Measurements from ENCODE around the gene CFAP61.
"Not testable (repeated sequence)": the region's sequence is repeated elsewhere in the genome, so short reads cannot be mapped to it uniquely, and the experiment has no call there.

The CFAP61 gene

DNA sequence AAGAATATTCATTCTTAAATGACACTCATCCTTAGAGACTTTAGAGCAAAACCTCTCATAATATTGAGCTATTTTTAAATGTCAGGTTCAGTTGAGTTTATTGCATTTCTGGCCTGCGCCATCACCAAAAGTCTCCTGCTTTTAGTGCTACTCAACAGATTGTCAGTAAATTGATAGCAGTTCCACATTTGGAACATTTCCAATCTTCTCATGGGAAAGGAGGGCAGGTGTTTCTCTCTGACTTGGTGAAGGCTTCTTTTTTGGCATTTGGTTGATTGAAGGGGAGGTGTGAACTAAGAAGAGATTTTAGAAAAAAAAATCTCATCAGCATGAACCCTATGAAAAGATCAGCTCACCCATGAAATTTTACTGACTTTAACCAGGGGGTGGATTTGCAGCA is 189.6 kb downstream of the CFAP61 start:
- peak in 1 of 2 experiments; percentile 69 for DNase-seq

DNA sequence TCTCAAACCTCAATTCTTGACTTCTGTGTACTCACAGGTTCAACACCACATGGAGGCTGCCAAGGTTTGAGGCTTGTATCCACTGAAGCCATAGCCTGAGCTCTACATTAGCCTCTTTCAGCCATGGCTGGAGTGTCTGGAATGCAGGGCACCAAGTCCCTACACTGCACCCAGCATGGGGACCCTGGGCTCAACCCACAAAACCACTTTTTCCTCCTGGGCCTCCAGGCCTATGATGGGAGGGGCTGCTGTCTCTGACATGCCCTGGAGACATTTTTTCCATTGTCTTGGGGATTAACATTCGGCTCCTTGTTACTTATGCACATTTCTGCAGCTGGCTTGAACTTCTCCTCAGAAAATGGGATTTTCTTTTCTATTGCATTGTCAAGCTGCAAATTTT is 192.1 kb downstream of the CFAP61 start:
- DNase-seq = not testable (repeated sequence)

DNA sequence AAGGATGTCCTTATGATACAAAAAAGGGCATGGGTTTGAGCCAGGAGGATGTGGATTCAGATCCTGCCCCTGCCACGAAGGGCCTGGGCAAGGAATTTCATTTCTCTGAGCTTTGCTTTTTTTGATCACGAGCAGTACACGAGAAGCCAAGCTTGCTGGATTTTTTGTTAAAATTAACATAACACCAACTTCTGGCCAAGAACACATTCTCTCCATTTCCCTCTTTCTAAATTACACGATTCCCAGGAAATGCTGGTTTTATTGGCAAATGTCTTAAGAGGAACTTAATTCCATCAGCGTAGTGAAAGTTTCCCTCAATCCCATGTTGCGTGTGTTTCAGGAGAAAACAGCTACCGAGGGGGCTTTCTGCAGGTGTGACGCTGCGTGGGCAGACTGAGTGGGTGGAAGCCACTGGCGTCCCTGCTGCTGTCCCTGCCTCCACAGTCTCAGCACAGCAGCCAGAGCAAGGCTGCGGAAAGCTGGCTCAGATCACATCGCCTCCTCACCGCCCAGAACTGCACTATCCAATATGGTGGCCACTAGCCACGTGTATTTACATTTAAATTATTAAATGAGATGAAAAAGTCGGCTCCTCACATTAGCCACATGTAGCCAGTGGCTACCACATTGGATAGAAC is 194.8 kb downstream of the CFAP61 start:
- no peak for DNase-seq

DNA sequence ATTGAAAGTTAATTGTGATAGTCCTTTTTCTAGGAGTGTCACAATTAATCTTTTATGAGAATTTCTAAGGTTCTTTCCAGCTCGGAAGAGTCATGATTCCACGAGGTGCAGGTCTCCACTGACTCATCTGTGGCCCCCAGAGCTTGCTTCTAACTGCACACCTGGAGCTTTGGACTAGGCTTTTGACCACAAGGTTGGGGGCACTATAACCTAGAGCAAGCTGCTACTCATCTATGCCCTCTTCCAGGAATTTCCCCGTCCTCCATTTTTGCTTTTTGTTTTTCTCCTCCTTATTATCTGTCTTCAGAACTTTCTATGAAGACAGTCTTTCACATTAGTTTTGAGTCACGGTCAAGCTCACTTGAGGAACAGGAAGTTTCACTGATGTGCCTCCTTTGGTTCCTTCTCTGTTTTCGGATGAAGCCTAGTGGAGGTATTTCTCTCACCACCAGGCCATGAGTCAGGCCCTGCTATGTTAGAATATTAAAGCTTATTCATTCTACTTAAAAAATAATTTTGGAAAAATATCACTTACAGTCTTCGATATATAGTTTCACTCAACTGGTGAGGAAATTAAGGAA is 196.4 kb downstream of the CFAP61 start:
- DNase-seq = no peak

DNA sequence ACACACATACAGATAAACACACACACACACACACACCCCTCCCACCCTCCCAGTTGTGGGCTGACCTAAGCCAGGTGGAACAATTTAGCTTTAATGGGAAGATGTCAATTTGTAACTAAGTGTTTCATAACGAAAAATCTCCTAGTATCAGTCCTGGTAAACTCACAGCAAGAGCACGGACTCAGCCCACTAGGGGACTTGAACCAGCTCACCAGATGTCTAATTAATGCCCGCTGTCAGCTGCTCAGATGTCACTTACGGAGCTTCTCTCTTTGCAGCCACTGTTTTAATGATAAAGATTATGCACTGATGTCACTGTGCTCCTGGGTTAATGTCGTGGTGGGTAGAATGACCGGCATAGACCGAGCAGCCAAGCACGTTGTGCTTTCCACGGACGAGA is 199.0 kb downstream of the CFAP61 start:
- DNase-seq = no peak

DNA sequence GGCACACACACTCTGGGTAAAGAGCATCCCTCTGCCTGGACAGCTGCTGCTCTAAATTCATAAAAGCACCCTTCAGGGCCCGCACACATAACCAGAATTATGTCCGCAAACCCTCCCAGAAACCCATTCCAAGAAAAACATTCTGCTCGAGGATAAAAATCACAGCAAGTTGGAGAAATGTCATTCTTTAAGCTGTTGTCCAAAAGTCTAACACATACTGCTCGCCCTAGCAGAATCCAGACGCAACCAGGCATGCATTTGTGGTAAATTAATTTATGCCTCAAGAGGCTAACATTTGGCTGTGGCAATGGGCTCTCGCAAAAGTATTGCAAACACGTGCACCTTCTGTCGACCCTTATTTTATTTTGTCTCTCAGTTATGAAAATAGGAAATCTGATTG is 199.5 kb downstream of the CFAP61 start:
- DNase-seq = peak; percentile 42 to 82

DNA sequence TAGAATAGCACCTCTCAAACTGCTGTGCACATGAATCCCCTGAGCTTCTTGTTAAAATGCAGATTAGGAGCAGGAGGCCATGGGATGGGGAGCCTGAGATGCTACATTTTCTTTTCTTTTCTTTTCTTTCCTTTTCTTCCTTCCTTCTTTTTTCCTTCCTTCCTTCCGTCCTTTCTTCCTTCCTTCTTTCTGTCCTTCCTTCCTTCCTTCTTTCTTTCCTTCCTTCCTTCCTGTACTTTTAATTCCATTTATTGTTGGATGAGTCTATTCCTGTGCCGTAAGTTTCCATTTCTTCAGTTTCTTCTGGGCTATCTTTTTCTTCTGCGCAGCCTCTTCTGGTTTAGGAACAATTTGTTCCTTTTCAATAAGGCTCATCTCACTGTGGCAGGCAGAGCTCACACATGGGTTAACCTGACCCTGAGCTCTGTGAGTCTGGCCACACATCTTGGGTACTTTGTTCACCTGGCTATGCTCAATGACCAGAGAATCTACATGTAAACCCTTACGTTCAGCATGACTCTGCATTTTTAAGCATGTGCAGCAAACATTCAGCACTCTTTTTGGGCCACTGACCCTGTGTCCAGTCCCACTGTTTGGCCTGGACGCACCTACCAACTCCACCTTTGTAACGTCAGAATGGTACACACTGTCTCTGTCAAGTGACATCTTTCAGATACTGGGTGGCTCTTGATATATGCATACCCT is 200.9 kb downstream of the CFAP61 start:
- no peak for DNase-seq

DNA sequence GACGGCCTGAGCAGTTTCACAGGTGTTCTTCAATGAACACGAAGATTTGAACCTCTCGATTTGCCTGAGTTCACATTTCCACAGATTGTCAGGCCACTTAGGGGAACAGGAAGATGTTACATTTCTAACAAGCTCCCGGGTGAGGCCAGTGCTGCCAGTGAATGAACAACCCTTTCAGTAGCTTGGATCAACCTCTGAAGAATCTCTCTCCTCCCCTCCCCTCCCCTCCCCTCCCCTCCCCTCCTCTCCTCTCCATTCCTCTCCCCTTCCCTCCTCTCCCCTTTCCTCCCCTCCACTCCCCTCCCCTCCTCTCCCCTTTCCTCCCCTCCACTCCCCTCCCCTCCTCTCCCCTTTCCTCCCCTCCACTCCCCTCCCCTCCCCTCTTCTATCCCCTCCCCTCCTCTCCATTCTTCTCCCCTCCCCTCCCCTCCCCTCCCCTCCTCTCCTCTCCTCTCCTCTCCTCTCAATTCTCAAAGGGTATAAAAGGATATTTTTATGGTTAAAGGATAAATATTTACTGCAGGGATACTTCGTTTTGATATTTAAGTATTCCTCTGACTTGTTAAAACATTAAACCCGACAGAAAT is 201.5 kb downstream of the CFAP61 start:
- no peak for DNase-seq

DNA sequence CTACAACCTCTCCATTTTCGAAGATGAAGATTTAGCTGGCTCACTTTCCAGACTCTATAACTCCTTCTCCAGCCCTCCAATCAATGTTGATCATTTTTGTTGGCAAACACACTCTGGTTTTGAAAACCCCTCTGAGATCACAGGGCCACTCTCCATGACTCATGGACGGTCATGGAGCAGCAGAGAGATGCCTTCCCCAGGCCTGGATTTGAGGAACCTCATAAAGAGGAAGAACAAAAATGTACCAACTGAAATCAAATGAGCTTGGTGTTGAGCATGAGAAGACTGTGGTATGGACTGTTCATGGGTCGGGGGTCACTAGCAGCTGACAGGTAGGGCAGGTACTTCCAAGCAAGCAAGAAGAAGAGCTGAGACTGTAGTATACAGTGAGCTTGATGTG is 202.8 kb downstream of the CFAP61 start:
- DNase-seq = no peak

DNA sequence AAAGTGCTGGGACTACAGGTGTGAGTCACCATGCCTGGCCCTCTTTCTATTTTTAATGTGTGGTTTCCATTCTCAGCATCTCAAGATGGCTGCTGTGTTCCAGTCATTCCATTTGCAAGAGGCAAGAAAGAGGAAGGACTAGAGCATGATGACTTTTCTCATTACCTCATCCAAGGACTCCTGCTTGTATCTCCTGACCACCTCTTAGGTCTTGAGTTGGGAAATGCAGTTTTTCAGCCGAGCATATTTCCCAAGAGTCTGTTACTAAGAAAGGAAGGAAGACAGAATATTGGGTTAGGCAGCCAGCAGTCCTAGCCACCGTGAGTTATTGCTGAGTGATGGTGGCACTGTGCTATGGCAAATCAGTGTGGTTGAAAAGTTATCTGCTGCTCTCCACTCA is 207.2 kb downstream of the CFAP61 start:
- DNase-seq = no peak

DNA sequence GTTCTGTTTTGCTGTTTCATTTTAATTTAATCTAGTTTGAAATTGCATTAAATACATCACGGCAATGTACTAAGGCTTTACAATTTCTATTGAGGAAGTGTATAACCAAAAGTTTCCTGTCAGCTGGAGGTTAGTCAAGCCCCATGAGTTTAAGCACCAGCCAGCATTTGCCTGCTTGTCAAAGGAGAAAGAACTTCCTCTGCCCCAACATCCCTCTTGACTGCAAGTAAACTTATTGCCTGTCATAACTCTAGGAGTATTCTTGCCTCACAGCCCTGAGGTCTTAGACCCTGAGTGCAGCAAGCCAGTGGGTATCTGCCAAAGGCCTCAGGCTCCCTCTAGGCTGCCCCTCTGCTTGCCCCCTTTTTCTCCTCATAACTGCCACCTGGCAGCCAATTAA is 208.8 kb downstream of the CFAP61 start:
- no peak for DNase-seq

DNA sequence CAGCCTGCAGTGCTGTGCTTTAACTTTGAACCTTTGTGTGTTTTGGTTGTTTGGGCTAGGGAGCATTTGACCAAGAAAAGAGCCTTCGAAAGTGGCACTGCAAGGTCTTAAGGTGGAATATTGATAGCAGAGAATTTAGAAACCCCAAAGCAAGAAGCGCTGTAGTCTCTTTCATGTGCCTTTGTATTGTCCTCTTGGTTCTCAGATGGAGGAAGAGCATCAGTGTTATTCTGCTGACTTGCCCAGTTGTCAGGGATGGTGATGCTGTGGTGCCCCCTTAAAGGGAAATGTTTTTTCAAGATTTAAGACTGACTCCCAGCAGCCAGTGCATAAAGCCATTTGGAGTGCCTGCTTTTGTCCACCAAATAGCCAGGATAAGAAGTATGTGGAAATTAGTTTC is 212.9 kb downstream of the CFAP61 start:
- DNase-seq = no peak

DNA sequence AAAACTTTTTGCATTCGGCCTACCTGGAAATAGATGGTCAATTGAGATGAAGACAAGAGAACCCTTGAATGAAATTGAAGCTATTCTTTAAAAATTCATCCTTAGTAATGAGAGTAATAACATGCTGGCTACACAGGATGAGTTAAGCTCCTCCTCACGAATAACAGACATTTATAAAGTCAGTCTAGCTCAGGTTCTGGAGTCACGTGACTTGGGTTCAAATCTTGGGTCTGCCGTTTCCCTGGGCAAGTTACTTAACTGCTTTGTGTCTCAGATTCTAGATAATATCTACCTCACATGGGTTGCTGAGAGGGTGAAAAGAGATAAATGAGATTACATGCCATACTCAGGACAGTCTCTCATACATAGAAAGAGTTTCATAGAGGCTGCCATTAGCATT is 214.2 kb downstream of the CFAP61 start:
- DNase-seq = no peak

DNA sequence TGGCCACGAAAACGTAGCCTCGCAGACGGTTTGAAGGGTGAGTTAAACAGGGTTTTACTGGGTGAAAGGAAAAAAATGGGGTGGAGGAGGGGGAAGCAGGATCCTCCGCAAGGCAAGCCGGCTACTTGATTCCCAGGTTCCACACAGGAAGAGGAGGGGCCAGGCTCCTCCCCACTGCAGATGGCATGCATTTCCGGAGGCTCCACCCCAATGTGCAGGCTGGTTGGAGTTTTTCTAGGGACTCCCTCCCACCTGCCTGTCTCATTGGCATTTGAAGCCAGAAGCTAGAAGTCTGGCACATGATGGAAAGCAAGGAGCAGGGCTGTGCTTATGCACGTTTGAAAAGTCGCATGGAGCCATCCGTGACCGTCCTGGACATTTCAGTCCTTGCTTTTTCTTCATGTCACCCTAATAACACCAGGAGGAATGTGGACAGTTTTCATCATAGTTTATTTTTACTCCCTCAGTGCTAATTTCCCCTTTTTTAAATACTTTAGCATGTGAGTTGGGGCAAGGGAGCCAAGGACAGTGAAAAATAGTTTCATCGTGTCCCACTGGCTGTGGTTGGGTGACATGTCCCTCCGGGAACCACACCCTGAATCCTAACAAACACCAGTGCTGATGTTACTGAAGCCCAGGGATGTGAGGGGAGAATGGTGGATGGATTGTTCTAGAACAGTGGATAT is 215.5 kb downstream of the CFAP61 start:
- DNase-seq = no peak

DNA sequence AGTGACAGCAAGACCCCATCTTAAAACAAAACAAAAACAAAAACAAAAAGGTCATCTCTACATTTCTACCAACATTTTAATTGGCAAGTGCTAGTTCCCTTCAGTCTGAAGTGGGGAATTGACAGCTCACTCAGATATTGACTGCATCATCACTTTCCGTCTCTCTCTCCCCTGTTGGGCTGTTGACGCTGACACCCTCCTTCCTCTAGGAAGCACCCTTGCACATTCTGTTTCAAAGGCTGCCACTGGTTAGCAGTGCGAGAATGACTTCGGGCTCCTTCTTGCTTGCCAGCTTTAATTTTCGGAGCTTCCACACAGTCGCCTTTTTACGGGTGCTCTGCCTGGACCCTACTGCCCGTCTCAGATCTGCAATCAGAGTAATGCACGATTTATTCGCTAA is 218.9 kb downstream of the CFAP61 start:
- DNase-seq = no peak

DNA sequence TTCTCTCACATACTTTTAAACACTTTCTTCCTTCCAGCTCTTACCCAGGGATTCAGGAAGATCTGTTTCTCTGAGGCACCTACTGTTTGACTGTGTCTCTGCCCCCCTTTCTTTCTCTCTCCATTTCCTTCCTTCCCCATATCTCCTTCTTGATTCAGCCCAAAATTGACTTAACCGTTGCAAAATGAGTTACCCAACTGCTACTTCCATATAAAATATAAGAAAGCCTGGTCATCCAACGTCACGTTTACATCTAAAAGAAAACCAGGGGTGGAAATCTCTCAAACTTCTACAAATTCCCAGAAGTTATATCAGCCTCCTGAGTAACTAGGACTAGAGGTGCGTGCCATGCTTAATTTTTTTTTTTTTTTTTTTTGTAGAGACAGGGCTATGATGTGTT is 220.4 kb downstream of the CFAP61 start:
- DNase-seq = no peak

DNA sequence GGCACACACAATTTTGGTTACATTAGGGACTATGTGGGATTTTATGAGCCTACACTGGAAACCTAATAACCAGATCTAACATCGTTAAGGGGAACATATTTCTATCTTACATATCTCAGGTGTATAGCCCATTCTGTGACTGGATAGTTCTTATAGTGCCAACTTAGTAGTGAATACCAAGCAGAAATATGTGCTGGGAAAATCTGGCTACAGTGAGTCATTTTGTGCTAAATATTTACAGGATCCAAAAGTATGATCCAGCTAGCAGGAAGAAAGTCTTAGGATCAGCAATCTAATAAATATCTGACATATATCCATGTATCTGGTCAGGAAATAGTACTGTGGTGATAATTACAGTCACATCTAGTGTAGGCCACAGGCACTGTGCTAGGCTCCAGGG is 221.0 kb downstream of the CFAP61 start:
- DNase-seq = no peak

DNA sequence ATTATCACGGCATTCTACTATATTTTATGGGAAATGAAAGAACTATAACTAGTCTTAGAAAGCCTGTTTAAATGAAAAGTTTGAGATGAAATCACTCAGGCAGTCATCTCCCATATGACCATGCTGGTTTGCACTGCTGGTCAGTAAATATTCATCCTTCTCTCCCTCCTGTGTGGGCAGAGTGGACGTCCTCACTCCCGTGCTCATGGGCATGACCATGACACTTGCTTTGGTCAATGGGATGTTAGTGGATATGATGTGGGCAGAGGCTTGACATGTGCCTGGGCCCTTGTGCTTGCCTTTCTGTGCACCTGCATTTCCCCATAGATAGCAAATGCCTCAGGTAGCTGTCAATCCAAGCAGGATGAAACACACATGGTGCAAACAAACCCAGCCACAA is 222.5 kb downstream of the CFAP61 start:
- no peak for DNase-seq

DNA sequence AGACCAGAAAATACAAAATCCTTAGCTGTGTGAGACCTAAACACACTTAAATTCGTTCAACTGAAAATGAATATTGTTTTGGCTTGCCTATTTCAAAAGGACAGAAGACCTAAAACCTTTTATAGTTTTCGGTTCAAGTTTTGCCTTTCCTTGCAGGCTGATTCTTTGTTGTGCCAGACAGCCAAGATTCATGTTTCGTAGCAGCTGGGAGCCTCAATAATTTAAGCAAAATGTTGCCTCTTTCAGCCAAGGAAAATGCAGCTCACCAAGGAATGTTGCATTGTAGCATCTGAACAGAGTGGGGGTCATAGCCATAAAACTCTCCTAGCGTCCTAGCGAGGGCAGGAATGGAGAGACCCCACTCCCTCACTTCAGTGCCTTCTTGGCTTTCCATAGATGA is 223.3 kb downstream of the CFAP61 start:
- no peak for DNase-seq

DNA sequence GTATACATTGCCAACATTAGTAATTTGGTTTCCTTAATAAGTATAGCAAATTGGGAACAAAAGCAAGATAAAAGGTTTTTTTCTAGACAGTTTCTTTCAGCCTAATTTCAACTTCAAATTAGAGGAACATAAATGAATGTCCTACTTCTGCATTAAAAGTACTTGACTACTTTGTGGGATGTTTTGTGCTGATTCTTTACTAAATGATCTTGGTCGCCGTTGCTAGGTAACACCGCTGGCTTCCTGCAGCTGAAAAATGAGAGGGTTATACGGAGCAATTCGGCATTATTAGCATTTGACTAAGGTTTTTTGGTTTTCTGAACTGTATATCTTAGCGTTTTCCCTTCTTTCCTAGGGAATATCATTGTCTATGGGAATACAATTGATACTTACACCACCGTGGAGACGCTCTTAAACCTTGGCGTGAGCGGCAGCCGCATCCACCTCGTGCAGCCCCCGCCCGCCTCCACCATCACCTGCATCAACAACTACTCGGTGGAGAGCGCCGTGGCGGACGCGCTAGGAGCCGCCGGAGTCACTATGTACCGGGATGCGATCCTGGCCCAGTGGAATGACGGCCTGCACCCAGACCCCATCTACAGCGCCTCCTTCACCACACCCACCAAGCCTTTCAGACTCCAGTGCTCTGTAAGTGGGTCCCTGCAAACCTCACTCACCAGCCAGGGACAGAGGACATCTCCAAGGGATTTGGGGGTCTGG is 224.6 kb downstream of the CFAP61 start:
- no peak for DNase-seq

DNA sequence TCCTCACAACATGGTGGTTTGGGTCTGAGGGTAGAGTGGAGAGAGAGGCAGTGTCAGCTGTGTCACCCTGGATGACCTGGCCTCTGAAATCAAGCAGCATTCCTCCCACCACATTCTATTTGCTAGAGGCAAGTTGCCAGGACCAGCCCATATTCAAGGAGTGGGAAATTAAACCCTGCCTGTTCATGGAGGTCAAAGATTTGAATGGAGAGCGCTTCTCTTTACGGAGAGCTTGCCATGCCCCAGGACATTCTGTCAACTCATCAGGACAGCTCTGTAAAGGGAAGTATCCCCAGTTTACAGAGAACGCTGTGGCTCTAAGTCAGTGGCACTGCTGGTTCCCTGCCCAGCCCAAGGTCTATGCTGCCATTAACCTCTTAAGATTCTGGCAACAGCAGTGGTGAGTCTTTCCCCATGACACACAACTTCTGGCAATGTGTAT is 225.6 kb downstream of the CFAP61 start:
- DNase-seq = peak in 1 of 2 experiments; percentile 34

DNA sequence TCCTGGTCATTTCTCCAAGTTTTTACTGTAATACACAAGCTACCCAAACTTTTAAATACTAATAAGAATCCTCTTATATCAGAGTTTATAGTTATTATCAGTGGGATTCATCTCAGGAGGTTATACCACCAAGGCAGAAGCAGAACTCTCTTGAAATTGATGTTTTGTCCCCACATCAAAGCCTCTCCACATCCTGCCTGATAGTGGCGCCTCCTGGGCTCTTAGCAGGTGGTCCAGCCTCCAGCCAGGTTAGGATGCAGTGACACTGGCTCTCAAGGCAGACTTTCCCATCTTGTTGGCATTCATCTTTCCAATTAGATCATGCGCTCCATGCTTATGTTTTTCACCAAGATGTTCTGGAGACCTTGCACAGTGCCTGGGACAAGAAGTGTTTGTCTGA is 233.7 kb downstream of the CFAP61 start:
- DNase-seq = no peak

DNA sequence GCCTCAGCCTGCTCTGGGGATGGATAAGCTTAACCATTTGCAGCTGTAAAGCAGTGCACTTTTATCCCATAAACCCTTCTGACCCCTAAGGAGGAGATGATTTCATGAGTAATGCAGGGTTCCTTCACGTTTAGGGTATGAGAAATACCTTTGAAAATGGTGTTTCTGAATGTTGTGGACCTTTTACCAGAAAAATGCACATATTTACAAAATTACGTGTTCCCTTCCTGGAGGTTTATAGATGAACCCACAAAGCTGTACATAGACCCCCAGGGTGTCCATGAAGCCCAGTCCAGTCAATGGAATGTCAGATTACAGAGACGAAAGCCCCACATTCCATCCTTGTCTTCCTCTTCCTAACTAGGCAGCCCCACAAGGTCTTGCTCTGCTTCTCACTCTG is 237.0 kb downstream of the CFAP61 start:
- no peak for DNase-seq

Data from NCI-H446 (cell line).